ENCODE data around the gene YY1. TPM values are rescaled to one million over a fixed set of nuclear protein-coding genes. Genes with fewer than 3 reads are reported as not detected.
A peak's percentile ranks its signal among the peaks of the same experiment; 100 is the strongest.

The YY1 gene
- total and polyA plus RNA-seq, 2 of the 8 experiments (the other 6 are each of a cell fraction or from before 2014, with no cell fraction given) = 26.4 to 106 TPM

GRCh38 chr14:100271247-100271939, 32.4 kb downstream of the YY1 start:
- peaks cover 14 to 22% of the 10 kb centered on the region in 2 experiments for H4K20me1 ChIP-seq (replicated peaks in 1 of 2; ENCODE audit: control insufficient read depth in 1 of 2, insufficient read depth in 2 of 2, low read length in 2 of 2)

More at GRCh38 chr14:100271247-100271939, 32.4 kb downstream of the YY1 start:
- no peak overlapping the region for H2BK120ac ChIP-seq (replicated peaks; ENCODE audit: low read depth, low read length)
- H4K5ac ChIP-seq (ENCODE audit: insufficient read length, low read depth, low read length) = no peak overlapping the region
- H3K9ac ChIP-seq (replicated peaks in 1 of 4; ENCODE audit: extremely low read depth in 1 of 4, low read depth in 3 of 4, low read length in 3 of 4) = no peak overlapping the region
- no peak for FAIRE-seq
- H2BK15ac ChIP-seq (ENCODE audit: low read length) = no peak overlapping the region
- no peak overlapping the region for H3K4me2 ChIP-seq (ENCODE audit: insufficient read depth in 1 of 2, low read depth in 2 of 2, low read length in 2 of 2)
- H3K79me1 ChIP-seq (ENCODE audit: low read depth, low read length) = peaks cover 9% of the 10 kb centered on the region
- peak in 2 of 3 experiments; percentile 17 to 45; a peak in 2 of 4 replicates for TF ChIP-seq CTCF (IDR thresholded peaks at IDR 0.05; ENCODE audit: control extremely low read depth in 1 of 3, insufficient read depth in 1 of 3, low read depth in 1 of 3, low read length in 3 of 3)
- TF ChIP-seq SIN3A (conservative IDR thresholded peaks at IDR 0.05 in 1 of 2, IDR thresholded peaks at IDR 0.05 in 1 of 2; ENCODE audit: low read depth in 1 of 2, low read length in 2 of 2) = no peak
- peak; percentile 24 to 39; a peak in 2 of 4 replicates for TF ChIP-seq RAD21 (IDR thresholded peaks at IDR 0.05 in 1 of 2, conservative IDR thresholded peaks at IDR 0.05 in 1 of 2; ENCODE audit: low read depth in 2 of 2, low read length in 2 of 2)
- H3K36me3 ChIP-seq (ENCODE audit: control insufficient read depth in 2 of 4, insufficient read depth in 4 of 4, low read length in 3 of 4) = peaks cover 0 to 27% (median 3%) of the 10 kb centered on the region in 4 experiments; a peak in 5 of 8 replicates
- H2AK5ac ChIP-seq (ENCODE audit: low read depth, low read length) = no peak overlapping the region
- no peak overlapping the region for H3K14ac ChIP-seq (ENCODE audit: insufficient read length)
- no peak overlapping the region for H4K8ac ChIP-seq (ENCODE audit: extremely low read depth, insufficient read depth, low read length)
- peaks cover 6 to 86% of the 10 kb centered on the region in 2 experiments for H3K79me2 ChIP-seq (ENCODE audit: control insufficient read depth in 1 of 2, insufficient read depth in 2 of 2, low read length in 2 of 2)
- H3K9me3 ChIP-seq (ENCODE audit: insufficient read depth in 2 of 2, low read depth in 1 of 2, low read length in 1 of 2) = no peaks in the 10 kb centered on the region
- no peak overlapping the region for H3K56ac ChIP-seq (replicated peaks; ENCODE audit: insufficient read length, low read depth, low read length)
- POLR2A ChIA-PET (ENCODE audit: partially characterized antibody) = interaction anchor here (2.0 kb wide), 1 partner anchor 33 kb away, joined by 4 read pairs; no protein-coding TSS in a partner anchor
- CTCF ChIA-PET (ENCODE audit: partially characterized antibody) = interaction anchor here (1.0 to 5.0 kb wide), 8 partner anchors 9 to 42 kb away, joined by 3 to 23 read pairs (median 5); no protein-coding TSS in a partner anchor
- WGBS, 2 experiments (ENCODE audit: extremely low coverage in 1 of 2, insufficient coverage in 1 of 2, insufficient read length in 1 of 2, insufficient replicate concordance in 2 of 2, low coverage in 1 of 2, low lambda C conversion rate in 2 of 2, missing lambda C conversion rate in 1 of 2) = 84% methylated on average over 10 of the region's 10 CpGs; no CpG with 5 or more reads in 1 of the 2 experiments
- H3K27ac ChIP-seq (ENCODE audit: low read depth, low read length) = no peak overlapping the region
- H3K23me2 ChIP-seq (ENCODE audit: low read depth, low read length) = no peaks in the 10 kb centered on the region
- H2BK20ac ChIP-seq (ENCODE audit: low read length) = no peak overlapping the region
- no peak overlapping the region for H3K18ac ChIP-seq (ENCODE audit: extremely low read depth, low read length)
- no peak for DNase-seq (ENCODE audit: low read depth in 1 of 2, low spot score in 2 of 2)
- H3K4ac ChIP-seq (replicated peaks; ENCODE audit: insufficient read length, low read depth, low read length) = no peak overlapping the region
- no peaks in the 10 kb centered on the region for H3K27me3 ChIP-seq (replicated peaks in 1 of 4; ENCODE audit: control insufficient read depth in 3 of 4, extremely low read depth in 1 of 4, insufficient read depth in 3 of 4, low read length in 3 of 4)
- peaks cover 0 to 15% (median 4%) of the 10 kb centered on the region in 4 experiments; a peak in 6 of 7 replicates for H3K4me1 ChIP-seq (replicated peaks in 1 of 4; ENCODE audit: control insufficient read depth in 3 of 4, insufficient read depth in 4 of 4, low read length in 3 of 4)
- H3K4me3 ChIP-seq (ENCODE audit: extremely low read depth in 1 of 4, insufficient read depth in 2 of 4, low read depth in 3 of 4, low read length in 4 of 4) = no peak overlapping the region
- no peak overlapping the region for H2AFZ ChIP-seq (ENCODE audit: low read length)
- no peak overlapping the region for H2BK5ac ChIP-seq (ENCODE audit: low read depth, low read length)
- H3K23ac ChIP-seq (ENCODE audit: insufficient read length) = no peak overlapping the region
- H2BK12ac ChIP-seq (ENCODE audit: low read depth, low read length) = no peak overlapping the region
- no peak overlapping the region for H4K91ac ChIP-seq (replicated peaks; ENCODE audit: insufficient read length, low read length)
